GM23338 (cell line): ENCODE data around the gene CYP1B1. TPM values are rescaled to one million over a fixed set of nuclear protein-coding genes. Genes with fewer than 3 reads are reported as not detected.

Experiments
- ATAC-seq: fragments of 200-7000 bp; cut with Tn5 transposase; 3 replicates; pipeline ENCODE4 v1.9.1; 2020
- DNase-seq: peaks from one replicate; pipeline ENCODE4 v3.0.0-alpha.2; 2015; ENCODE audit warnings: low spot score
- H2AFZ ChIP-seq: fragments of 200-600 bp; sonication (generic); 2 replicates; pipeline ENCODE4 v1.8.0; 2016; ENCODE audit warnings: antibody characterized with exemption, mild to moderate bottlenecking, moderate library complexity
- H3F3A ChIP-seq: fragments of 200-600 bp; sonication (generic); replicated peaks from 2 replicates; pipeline ENCODE4 v1.8.0; 2017; ENCODE audit warnings: antibody characterized with exemption, mixed run types, low read depth
- H3K27ac ChIP-seq: fragments of 200-600 bp; sonication (generic); 2 replicates; pipeline ENCODE4 v1.6.1; 2016; ENCODE audit warnings: low read depth
- H3K27me3 ChIP-seq: fragments of 200-600 bp; sonication (generic); 2 replicates; pipeline ENCODE4 v1.8.0; 2016; ENCODE audit warnings: mild to moderate bottlenecking, mixed run types, moderate library complexity; ENCODE audit not compliant: insufficient read depth
- H3K36me3 ChIP-seq: fragments of 200-600 bp; sonication (generic); 2 replicates; pipeline ENCODE4 v1.8.0; 2016; ENCODE audit warnings: mild to moderate bottlenecking; ENCODE audit not compliant: insufficient read depth
- H3K4me1 ChIP-seq: fragments of 200-600 bp; sonication (generic); 2 replicates; pipeline ENCODE4 v1.8.0; 2016; ENCODE audit warnings: mild to moderate bottlenecking, moderate library complexity; ENCODE audit not compliant: insufficient read depth
- H3K4me2 ChIP-seq: fragments of 200-600 bp; sonication (generic); 2 replicates; pipeline ENCODE4 v1.7.1; 2017; ENCODE audit warnings: mixed run types
- H3K4me3 ChIP-seq: fragments of 200-600 bp; sonication (generic); 2 replicates; pipeline ENCODE4 v1.6.1; 2016; ENCODE audit warnings: mixed run types
- H3K79me2 ChIP-seq: fragments of 200-600 bp; sonication (generic); replicated peaks from 2 replicates; pipeline ENCODE4 v1.8.0; 2017; ENCODE audit warnings: mild to moderate bottlenecking; ENCODE audit not compliant: insufficient read depth
- H3K9me2 ChIP-seq: fragments of 200-600 bp; sonication (generic); 2 replicates; pipeline ENCODE4 v1.8.0; 2017; ENCODE audit not compliant: insufficient read depth
- H4K20me1 ChIP-seq: fragments of 200-600 bp; sonication (generic); replicated peaks from 2 replicates; pipeline ENCODE4 v1.8.0; 2017; ENCODE audit warnings: mild to moderate bottlenecking; ENCODE audit not compliant: insufficient read depth
- H3K27ac Mint-ChIP-seq: 2 replicates; pipeline ENCODE4 v1.8.0; 2020; ENCODE audit warnings: inconsistent platforms, mild to moderate bottlenecking, moderate library complexity, mixed read lengths
- H3K27me3 Mint-ChIP-seq: 3 replicates; pipeline ENCODE4 v1.8.0; 2022; ENCODE audit warnings: low read depth, mild to moderate bottlenecking, moderate library complexity, mixed read lengths, inconsistent platforms; ENCODE audit not compliant: insufficient read depth, poor library complexity
- H3K36me3 Mint-ChIP-seq: 3 replicates; pipeline ENCODE4 v1.8.0; 2021; ENCODE audit warnings: low read depth, mild to moderate bottlenecking, inconsistent platforms, moderate library complexity, mixed read lengths
- H3K4me1 Mint-ChIP-seq: 3 replicates; pipeline ENCODE4 v1.8.0; 2020; ENCODE audit warnings: mild to moderate bottlenecking, inconsistent platforms, mixed read lengths
- H3K4me3 Mint-ChIP-seq: 3 replicates; pipeline ENCODE4 v1.8.0; 2021; ENCODE audit warnings: moderate library complexity, mild to moderate bottlenecking, inconsistent platforms, mixed read lengths
- H3K9me3 Mint-ChIP-seq: 3 replicates; pipeline ENCODE4 v1.8.0; 2020; ENCODE audit warnings: moderate library complexity, mild to moderate bottlenecking, inconsistent platforms, mixed read lengths
- JUNB ChIP-seq: IDR thresholded peaks from one replicate; pipeline ENCODE4 v1.6.1; 2016; ENCODE audit warnings: antibody characterized with exemption; ENCODE audit not compliant: unreplicated experiment
- POLR2AphosphoS5 ChIP-seq: IDR thresholded peaks from 2 replicates; pipeline ENCODE4 v1.6.1; 2016; ENCODE audit warnings: antibody characterized with exemption, low read depth
- REST ChIP-seq: IDR thresholded peaks from one replicate; pipeline ENCODE4 v1.6.1; 2018; ENCODE audit warnings: antibody characterized with exemption; ENCODE audit not compliant: unreplicated experiment
- STAT1 ChIP-seq: IDR thresholded peaks from one replicate; pipeline ENCODE4 v1.6.1; 2016; ENCODE audit warnings: antibody characterized with exemption; ENCODE audit not compliant: unreplicated experiment
- ZNF114 ChIP-seq: fragments of 250-450 bp; sonication (Bioruptor Pico); IDR thresholded peaks from 2 replicates; pipeline ENCODE4 v1.5.0; 2020; ENCODE audit warnings: mild to moderate bottlenecking, moderate library complexity
- ZNF331 ChIP-seq: fragments of 250-450 bp; sonication (Bioruptor Pico); IDR thresholded peaks from 2 replicates; pipeline ENCODE4 v1.5.0; 2020; ENCODE audit warnings: low read depth, mild to moderate bottlenecking, moderate library complexity
- polyA plus RNA-seq: library from polyadenylated mRNA; unstranded; fragments of >200 nt; fragmentation: Nextera tagmentation; extraction: Ambion mirVana; gene quantifications from 2 replicates; pipeline ENCODE4 v1.2.1, GENCODE V29; 2016
- total RNA-seq: library from RNA; depleted of rRNA; stranded (reverse); fragments of >200 nt; shearing (Covaris generic); gene quantifications from 2 replicates; pipeline ENCODE4 v1.2.3, GENCODE V29; 2014
- TF ChIP-seq, protein P1 (sequence below): IDR thresholded peaks from 2 replicates; pipeline ENCODE4 v1.6.1; 2016; ENCODE audit warnings: antibody characterized with exemption
- TF ChIP-seq, protein P2 (sequence below): fragments of 250-450 bp; sonication (Bioruptor Pico); IDR thresholded peaks from 2 replicates; pipeline ENCODE4 v1.5.0; 2020; ENCODE audit warnings: mild to moderate bottlenecking, moderate library complexity

The CYP1B1 gene
- total and polyA plus RNA-seq, 2 experiments from 2014 or later = 3.3 to 6.2 TPM

DNA sequence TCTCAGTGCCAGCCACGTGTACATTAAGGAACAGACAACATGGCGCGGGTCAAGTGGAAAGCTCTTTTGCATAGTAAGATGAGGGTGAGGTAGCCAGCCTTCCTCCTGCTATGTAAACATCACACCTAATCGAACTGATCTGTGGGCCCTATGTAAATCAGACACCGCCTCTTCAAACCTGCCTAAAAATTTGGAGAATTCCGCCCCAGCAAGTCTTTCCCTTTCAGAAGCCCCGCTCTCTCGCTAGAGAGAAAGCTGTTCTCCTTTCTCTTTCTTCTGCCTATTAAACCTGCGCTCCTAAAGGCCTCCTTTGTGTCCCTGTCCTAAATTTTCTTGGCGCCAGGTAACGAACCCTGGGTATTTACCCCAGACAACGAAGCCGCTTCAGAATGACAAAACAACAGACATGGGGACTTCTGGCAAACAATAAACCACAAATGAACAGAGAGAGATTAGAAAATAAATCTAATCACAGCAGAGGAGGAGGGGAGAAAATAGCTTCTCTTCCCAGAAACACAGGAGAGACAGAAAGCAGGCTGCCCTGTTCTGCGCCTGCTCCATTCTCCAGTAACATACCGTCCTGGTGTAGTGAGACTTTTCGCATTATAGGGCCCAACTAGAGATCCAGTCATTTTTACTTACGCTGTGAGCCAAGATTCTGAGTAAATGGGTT, 31.9 kb upstream of the CYP1B1 start:
- H2AFZ ChIP-seq = peak overlapping the region; percentile 48; the same call in 1 of the 2 replicates
- H3K4me1 Mint-ChIP-seq = peaks cover 32% of the 10 kb centered on the region
- TF ChIP-seq STAT1 (no peak), REST (no peak), POLR2AphosphoS5 (no peak), JUNB (no peak), ZNF331 (CRISPR knock-in tag) (no peak)
- TF ChIP-seq, protein P1, sequence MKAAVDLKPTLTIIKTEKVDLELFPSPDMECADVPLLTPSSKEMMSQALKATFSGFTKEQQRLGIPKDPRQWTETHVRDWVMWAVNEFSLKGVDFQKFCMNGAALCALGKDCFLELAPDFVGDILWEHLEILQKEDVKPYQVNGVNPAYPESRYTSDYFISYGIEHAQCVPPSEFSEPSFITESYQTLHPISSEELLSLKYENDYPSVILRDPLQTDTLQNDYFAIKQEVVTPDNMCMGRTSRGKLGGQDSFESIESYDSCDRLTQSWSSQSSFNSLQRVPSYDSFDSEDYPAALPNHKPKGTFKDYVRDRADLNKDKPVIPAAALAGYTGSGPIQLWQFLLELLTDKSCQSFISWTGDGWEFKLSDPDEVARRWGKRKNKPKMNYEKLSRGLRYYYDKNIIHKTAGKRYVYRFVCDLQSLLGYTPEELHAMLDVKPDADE = no peak
- no peaks in the 10 kb centered on the region for H3K79me2 ChIP-seq
- H3K27me3 Mint-ChIP-seq = peaks cover 10% of the 10 kb centered on the region
- peaks cover 30% of the 10 kb centered on the region for H3K4me1 ChIP-seq
- no peak overlapping the region for H3K27ac Mint-ChIP-seq
- no peaks in the 10 kb centered on the region; the same call in 1 of the 2 replicates for H3K9me2 ChIP-seq
- H4K20me1 ChIP-seq = no peaks in the 10 kb centered on the region
- peaks cover 28% of the 10 kb centered on the region for H3K9me3 Mint-ChIP-seq
- H3K4me3 ChIP-seq = peak overlapping the region; percentile 9; the same call in 1 of the 2 replicates
- H3K4me3 Mint-ChIP-seq = no peak overlapping the region
- DNase-seq = peak; percentile 83
- ATAC-seq = peak; percentile 75
- H3K27me3 ChIP-seq = no peaks in the 10 kb centered on the region
- H3K36me3 Mint-ChIP-seq = peaks cover 14% of the 10 kb centered on the region
- no peaks in the 10 kb centered on the region for H3K36me3 ChIP-seq
- H3K4me2 ChIP-seq = peak overlapping the region; percentile 52
- peak overlapping the region; percentile 92 for H3K27ac ChIP-seq
- H3F3A ChIP-seq = no peaks in the 10 kb centered on the region; the same call in 1 of the 2 replicates

DNA sequence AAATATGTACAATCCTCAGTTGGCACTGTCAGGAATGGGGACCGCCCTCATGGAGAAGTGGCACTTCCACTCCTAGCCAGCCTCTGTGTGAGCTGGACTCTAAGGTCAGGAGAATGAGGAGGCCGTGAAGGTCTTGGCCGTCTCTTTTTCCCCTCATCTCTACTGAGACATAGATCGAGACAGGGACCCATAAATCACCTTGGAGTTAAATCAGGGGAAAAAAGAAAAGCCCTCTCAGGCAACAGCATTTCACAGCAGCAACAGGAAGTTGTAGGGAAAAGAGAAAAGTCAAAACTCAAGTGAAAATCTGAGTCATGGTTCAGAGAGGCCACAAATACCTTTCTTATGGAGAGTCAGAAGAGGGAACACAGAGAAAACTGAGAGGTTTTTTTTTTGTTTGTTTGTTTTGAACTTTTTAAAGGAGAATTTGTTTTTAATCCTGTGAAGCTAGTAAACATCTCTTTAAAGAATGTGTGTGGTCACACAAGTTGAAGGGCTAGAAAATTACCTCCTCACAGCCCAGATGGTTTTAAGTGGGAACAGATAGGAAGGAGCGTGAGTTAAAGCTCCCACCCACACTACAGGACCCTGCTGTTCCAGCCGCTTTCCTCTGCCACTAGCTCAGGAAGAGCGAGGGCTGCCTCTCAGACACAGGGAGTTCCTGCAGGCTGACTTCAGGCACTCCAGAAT, 30.6 kb upstream of the CYP1B1 start:
- Histone ChIP-seq H3K4me2 (0 out of 2 replicates have a peak overlapping the region, but pooled peaks have one; percentile 11), H3K27ac (peak overlapping the region; percentile 92), H3K4me3 (no peak overlapping the region), H4K20me1 (no peaks in the 10 kb centered on the region), H3K79me2 (no peaks in the 10 kb centered on the region), H3K27me3 (no peaks in the 10 kb centered on the region), H3F3A (no peaks in the 10 kb centered on the region; the same call in 1 of the 2 replicates), H3K4me1 (peaks cover 30% of the 10 kb centered on the region), H3K9me2 (no peaks in the 10 kb centered on the region; the same call in 1 of the 2 replicates), H3K36me3 (no peaks in the 10 kb centered on the region), H2AFZ (peak overlapping the region; percentile 9; the same call in 1 of the 2 replicates)
- peak; percentile 45 for DNase-seq
- H3K4me1 Mint-ChIP-seq = peaks cover 32% of the 10 kb centered on the region
- no peak overlapping the region; the same call in 2 of the 3 replicates for H3K4me3 Mint-ChIP-seq
- peaks cover 10% of the 10 kb centered on the region for H3K27me3 Mint-ChIP-seq
- peaks cover 20% of the 10 kb centered on the region for H3K9me3 Mint-ChIP-seq
- H3K27ac Mint-ChIP-seq = peak overlapping the region; percentile 70
- peak; percentile 83 for ATAC-seq
- peaks cover 5% of the 10 kb centered on the region; the same call in 1 of the 3 replicates for H3K36me3 Mint-ChIP-seq
- TF ChIP-seq ZNF114 (CRISPR knock-in tag) = no peak
- TF ChIP-seq, protein P2, sequence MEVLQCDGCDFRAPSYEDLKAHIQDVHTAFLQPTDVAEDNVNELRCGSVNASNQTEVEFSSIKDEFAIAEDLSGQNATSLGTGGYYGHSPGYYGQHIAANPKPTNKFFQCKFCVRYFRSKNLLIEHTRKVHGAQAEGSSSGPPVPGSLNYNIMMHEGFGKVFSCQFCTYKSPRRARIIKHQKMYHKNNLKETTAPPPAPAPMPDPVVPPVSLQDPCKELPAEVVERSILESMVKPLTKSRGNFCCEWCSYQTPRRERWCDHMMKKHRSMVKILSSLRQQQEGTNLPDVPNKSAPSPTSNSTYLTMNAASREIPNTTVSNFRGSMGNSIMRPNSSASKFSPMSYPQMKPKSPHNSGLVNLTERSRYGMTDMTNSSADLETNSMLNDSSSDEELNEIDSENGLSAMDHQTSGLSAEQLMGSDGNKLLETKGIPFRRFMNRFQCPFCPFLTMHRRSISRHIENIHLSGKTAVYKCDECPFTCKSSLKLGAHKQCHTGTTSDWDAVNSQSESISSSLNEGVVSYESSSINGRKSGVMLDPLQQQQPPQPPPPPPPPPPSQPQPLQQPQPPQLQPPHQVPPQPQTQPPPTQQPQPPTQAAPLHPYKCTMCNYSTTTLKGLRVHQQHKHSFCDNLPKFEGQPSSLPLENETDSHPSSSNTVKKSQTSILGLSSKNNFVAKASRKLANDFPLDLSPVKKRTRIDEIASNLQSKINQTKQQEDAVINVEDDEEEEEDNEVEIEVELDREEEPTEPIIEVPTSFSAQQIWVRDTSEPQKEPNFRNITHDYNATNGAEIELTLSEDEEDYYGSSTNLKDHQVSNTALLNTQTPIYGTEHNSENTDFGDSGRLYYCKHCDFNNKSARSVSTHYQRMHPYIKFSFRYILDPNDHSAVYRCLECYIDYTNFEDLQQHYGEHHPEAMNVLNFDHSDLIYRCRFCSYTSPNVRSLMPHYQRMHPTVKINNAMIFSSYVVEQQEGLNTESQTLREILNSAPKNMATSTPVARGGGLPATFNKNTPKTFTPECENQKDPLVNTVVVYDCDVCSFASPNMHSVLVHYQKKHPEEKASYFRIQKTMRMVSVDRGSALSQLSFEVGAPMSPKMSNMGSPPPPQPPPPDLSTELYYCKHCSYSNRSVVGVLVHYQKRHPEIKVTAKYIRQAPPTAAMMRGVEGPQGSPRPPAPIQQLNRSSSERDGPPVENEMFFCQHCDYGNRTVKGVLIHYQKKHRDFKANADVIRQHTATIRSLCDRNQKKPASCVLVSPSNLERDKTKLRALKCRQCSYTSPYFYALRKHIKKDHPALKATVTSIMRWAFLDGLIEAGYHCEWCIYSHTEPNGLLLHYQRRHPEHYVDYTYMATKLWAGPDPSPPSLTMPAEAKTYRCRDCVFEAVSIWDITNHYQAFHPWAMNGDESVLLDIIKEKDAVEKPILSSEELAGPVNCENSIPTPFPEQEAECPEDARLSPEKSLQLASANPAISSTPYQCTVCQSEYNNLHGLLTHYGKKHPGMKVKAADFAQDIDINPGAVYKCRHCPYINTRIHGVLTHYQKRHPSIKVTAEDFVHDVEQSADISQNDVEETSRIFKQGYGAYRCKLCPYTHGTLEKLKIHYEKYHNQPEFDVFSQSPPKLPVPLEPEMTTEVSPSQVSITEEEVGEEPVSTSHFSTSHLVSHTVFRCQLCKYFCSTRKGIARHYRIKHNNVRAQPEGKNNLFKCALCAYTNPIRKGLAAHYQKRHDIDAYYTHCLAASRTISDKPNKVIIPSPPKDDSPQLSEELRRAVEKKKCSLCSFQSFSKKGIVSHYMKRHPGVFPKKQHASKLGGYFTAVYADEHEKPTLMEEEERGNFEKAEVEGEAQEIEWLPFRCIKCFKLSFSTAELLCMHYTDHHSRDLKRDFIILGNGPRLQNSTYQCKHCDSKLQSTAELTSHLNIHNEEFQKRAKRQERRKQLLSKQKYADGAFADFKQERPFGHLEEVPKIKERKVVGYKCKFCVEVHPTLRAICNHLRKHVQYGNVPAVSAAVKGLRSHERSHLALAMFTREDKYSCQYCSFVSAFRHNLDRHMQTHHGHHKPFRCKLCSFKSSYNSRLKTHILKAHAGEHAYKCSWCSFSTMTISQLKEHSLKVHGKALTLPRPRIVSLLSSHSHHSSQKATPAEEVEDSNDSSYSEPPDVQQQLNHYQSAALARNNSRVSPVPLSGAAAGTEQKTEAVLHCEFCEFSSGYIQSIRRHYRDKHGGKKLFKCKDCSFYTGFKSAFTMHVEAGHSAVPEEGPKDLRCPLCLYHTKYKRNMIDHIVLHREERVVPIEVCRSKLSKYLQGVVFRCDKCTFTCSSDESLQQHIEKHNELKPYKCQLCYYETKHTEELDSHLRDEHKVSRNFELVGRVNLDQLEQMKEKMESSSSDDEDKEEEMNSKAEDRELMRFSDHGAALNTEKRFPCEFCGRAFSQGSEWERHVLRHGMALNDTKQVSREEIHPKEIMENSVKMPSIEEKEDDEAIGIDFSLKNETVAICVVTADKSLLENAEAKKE (CRISPR knock-in tag) = peak; percentile 74
